GM19328 (cell line): ENCODE data around the gene TCF12.
"Not testable (repeated sequence)": the region's sequence is repeated elsewhere in the genome, so short reads cannot be mapped to it uniquely, and the experiment has no call there.

Experiments used
- ATAC-seq: cut with Tn5 transposase; IDR thresholded peaks from one replicate; pipeline ENCODE4 v1.9.1; 2021; ENCODE audit warnings: mild to moderate bottlenecking, moderate library complexity; ENCODE audit not compliant: unreplicated experiment

TCF12 gene

DNA sequence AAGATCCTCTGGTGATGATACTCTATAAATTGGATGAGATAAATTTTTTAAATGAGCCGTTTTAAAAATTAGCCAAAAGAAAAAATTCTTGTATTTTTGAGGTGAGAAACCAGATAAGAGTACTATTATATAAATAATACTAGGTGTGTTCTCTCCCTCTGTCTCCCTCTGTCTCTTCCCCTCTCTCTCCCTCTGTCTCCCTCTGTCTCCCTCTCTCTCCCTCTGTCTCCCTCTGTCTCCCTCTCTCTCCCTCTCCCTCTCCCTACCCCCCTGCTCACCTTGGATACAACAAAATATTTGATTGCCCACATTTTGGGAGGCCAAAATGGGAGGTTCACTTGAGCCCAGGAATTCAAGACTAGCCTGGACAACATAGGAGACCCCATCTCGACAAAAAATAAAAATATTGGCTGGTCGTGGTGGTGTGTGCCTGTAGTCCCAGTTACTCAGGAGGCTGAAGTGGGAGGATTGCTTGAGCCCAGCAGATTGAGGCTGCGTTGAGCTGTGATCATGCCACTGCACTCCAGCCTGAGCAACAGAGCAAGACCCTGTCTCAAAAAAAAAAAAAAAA lies 168.5 kb downstream of the TCF12 start:
- no peak for ATAC-seq

DNA sequence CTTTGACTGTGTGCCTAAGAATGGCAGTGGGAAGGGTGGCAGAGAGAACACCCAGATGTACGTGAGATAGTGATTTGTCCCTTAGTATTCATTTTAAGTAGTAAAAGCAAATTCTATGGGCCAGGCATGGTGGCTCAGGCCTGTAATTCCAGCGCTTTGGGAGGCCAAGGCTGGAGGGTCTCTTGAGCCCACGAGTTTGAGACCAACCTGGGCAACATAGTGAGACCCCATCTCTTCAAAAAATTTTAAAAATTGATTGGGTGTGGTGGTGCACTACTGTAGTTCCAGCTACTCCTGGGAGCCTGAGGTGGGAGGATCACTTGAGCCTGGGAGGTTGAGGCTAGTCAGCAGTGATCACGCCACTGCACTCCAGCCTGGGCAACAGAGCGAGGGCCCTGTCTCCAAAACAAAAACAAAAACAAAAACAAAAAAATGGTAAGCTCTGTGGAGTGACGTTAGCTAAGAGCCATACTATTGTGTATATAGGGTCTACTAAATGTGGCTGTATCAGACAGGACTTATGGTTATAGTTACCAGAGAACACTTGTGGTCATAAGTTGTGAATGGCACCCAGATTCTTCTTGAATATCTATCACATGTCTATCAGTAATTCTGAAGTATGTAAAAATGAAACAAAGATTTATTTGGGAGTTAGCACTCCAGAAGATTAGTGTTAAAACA lies 171.5 kb downstream of the TCF12 start:
- no peak for ATAC-seq

DNA sequence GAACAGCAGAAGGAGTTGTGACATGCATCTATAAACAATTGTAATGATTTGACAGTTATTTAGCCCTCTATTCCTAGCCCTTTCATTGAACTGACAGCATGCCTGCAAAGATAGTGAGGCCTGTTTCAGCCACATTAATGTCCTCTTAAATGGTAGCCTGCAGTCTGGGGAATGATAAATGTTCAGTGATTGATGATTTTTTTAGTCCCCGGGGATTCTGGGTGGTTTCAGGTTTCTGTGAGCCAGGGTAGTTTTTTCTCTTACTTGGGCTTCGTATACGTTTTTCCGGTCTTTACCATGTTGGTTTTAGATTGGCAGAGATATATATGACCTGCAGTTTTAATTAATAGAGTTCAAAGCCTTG lies 172.0 kb downstream of the TCF12 start:
- no peak for ATAC-seq

DNA sequence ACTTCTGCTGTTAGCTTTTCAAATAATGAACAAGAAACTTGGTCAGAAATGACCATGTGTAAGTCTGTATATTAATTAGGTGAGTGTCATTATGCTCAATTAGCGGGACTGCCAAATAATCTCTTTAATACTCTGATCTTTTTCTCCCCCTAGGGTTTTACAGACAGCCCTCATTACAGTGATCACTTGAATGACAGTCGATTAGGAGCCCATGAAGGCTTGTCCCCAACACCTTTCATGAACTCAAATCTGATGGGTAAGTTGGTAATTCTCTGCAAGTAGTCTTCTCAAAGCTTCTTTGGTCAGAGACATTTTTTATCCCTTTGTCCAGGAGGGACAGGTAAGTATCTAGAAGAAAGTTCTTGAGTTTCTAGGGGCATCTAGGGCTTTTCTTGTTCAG lies 173.2 kb downstream of the TCF12 start:
- no peak for ATAC-seq

DNA sequence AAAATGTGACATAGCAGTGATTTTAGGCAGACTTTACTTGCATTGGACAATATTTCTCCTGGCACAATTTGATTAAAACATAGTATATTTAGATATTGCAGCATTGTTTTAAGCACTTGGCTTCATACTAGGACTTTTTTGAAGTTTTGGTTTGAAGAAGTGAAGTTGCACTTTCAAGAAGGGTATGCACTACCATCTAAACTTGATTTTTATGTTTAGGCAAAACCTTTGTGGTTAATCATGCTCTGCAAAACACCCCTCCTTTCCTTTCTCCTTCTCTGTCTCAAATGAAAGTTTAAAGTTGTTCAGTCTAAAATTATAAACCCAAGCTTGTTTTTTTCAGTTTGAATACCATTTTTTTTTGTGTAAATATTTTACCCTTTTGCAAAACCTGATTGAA lies 173.8 kb downstream of the TCF12 start:
- no peak for ATAC-seq

DNA sequence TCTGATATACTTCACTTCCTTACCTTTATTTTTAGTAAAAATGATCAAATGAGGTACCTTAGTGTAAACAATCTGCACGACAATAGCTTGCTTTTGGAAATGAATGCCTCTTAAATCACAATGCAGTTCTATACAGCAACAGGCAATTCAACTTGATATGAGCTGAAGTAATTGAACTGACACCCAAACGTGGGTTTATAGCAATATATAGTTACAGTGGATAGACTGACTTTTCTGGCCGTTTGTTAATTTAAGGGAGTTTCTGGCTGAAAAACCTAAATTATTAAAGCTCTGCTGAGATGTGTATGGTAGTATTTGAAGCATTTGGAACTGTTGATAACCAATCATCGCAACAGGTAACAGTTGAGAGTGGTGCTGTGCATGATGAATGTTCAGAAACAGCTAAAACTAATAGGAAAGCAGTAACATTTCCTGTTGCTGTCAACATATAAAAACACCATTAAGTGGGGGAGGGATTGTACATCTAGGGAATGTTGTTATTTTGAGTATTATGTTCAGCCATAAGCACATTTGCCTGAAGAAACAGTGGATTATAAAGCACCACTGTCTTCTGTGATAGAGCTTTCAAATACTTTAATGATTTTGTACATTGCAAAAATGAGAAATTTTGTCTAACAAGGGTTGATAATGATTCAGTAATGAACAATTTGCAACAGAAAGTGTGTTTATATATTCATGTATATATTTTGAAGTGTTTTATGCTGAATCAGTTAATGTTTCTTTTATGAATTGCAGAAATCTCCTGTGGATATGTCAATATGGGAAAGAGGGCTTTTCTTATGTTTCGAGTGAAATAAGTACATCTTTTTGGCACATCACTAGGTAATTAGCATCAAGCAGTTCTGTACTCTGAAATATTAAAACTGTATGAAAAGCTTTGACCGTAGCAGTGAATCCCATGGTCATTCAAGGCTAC lies 176.1 kb downstream of the TCF12 start:
- ATAC-seq = no peak

DNA sequence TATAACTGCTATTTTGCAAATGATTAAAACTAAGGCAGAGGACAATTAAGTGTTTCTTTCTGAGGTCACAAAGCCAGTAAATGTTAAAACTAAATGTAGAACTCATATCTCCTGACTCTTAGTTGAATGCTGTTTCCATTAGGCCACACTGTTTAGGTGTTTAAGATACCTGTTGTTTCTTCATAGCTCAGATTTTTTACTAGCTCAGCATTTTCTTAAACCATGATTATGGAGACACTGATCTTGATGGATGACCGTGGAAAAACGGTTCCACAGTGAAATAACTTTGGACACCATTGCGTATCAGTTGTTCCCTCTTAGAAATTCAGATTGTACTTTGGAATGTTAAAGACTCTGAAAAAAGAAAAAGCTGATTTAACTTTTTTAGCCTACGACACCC lies 177.5 kb downstream of the TCF12 start:
- no peak for ATAC-seq

DNA sequence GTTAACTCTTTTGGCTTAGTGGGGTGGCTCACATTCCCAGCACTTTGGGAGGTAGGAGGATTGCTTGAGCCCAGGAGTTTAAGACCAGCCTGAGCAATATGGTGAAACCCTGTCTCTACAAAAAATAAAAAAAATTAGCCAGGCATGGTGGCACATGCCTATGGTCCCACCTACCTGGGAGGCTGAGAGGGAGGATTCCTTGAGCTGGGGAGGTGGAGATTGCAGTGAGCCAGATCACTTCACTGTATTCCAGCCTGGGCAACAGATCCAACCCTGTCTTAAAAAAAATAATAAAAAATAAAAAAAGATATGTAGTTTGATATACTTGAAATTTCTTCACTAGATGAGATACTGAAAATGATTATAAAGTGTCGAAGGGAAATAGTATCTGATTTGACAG lies 178.8 kb downstream of the TCF12 start:
- no peak for ATAC-seq

DNA sequence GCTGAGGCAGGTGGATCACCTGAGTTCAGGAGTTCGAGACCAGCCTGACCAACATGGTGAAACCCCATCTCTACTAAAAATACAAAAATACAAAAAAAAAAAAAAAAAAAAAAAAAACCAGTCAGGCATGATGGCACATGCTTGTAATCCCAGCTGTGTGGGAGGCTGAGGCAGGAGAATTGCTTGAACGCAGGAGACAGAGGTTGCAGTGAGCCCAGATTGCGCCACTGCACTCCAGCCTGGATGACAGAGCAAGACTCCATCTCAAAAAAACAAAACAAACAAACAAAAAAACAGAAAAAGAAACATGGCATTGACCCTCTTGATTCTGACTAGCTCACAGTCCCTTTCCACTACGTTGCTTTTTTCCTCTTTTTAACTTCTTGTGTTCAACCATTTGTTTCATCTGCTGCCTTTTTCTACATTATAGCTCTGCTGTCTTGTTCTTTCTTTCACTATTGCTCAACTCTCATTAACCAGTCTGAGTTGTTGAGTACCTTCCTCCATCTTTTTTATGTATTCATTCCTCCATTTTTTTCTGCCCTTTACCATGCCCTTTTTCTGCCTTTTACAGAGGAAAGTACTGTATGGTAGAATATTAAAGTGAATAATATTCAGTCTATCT lies 179.6 kb downstream of the TCF12 start:
- not testable (repeated sequence) for ATAC-seq

DNA sequence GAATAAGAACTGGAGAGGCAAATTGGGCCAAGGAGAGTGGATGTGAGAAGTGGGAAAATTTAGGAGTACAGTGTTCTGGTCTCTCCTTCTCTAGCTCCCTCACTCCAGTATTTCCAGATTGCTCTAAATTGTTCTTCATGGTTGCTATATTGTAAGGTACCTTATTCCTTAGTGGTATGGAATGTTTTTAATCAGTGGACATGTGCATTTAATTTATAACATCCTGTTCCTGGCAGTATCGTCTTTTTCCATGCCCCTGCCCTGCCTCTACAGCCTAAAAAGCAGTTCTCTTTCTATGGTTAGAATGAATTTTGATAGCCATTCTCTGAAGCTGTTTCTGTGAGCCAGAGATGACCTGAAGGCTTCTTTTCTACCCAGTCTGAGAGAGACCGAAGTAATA lies 180.5 kb downstream of the TCF12 start:
- ATAC-seq = no peak

DNA sequence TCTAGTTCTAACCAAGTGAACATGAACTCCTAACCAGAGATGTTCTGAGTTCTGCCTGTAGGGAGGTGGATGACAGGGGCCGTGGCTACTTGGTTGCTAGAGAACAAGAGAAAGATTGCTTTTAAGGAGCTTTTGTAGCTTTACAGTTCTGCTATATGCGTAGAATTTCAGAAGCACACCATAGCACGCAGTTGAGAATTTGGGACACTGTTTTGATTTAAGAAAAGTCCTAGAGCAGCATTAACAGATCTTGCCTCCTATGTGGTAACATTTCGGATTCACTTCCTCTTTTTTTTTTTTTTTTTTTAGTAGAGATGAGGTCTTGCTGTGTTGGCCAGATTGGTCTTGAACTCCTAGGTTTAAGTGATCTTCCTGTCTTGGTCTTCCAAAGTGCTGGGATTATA lies 181.7 kb downstream of the TCF12 start:
- no peak for ATAC-seq

DNA sequence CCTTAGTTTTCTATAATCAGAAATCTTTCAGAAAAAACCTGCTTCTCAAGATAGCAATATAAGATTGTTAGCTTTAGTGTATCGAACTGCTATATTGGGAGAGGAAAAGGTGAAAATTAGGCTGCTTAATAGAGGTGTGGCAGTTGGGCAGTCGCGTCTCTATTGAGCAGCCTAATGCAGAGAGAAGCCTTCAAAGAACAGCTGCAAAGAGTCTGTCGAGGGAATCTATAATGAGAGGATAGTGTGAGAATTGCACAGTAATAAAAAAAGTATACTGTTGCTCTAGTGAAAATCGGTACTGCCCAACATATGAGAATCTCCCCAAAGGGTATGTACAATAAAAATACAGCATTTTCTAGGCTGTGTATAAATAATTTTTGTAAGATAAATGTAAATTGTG lies 184.4 kb downstream of the TCF12 start:
- ATAC-seq = no peak

DNA sequence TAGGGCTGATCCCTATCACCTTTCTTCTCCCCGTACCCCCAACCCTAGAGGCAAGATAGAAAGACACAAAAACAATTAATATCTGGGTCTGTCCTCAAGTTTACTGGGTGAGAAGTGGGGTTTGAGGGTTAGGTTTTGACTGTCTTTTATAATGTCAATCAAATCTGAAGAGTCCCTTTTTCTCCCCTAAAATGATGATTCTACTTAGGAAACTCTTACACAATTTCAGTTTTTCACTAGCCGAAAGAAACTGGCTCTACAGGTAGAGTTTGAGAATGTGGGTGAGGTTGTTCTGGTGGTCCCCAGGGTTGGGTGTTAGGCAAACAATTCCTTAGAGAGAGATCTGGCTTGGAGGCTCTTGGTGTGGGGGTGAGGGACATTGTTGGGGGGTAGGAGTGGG lies 189.9 kb downstream of the TCF12 start:
- no peak for ATAC-seq

DNA sequence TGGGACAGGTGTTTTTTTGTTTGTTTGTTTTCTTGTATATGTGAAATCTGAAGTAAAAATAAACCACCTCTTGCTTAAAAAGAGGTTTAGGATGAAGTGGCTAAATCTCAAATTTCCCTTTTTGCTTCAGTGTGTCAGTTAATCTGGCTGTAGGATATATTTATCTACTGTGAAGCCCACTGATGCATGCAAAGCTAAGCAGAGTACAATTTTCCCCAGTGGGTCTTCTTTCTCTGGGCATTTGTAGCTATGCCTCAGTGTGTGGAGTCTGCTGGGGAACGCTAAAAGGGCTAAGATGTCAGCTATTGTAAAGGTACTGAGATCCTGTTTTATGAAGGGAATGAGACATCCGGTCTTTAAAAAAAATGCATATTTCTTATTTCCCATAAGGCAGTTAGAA lies 190.6 kb downstream of the TCF12 start:
- ATAC-seq = no peak

DNA sequence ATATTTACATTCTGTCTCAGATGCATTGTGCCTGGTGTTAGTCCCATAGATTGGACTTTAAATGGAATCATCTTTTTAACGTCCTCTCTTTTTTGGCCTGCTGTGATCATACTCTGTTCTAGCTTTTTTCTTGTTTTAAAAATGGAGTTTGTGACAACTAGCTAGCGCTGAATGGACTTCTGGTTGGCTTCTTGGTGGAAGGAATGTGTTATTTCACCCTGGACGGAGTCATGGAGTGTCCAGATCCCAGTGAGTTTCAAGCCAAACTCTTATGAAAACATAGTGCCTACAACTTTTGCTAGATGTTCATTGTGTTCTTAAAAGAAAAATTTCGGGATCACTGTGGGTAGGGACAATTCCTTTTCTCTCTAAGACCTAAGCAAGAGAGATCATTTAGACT lies 192.6 kb downstream of the TCF12 start:
- no peak for ATAC-seq

DNA sequence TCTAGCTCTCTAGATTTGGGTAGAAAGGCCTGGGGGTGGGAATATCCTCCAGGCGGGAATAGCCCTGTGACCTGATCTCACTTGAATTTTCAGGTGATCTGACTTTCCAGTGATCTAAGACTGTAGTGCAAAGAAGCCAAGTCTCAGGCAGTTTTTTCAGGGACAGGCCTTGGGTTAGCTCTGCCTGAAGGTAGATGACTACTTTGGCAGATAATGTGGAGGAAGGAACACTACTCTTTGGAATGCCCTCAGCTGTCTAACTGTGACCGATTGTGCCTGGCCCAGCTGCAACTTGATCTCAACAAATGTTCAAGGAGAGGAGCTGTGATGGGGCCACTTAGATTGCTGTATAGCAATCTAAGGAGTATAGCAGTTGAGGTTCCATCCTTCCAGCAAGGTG lies 193.7 kb downstream of the TCF12 start:
- ATAC-seq = no peak

DNA sequence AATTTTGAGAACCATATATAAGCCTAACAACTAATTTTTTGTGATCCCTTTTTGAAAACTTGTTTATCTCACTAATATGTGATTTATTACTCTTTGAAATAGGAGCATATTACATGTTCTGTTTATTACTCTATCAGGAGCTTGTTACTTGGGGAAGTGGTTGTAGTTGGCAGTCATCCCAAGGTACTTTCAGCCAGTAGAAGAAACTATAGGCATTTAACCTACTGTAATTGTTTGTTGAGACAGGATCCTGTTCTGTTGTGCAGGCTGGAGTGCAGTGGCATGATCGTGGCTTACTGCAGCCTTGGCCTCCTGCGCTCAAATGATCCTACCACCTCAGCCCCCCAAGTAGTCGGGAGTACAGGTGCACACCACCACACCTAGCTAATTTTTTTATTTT lies 195.6 kb downstream of the TCF12 start:
- no peak for ATAC-seq

DNA sequence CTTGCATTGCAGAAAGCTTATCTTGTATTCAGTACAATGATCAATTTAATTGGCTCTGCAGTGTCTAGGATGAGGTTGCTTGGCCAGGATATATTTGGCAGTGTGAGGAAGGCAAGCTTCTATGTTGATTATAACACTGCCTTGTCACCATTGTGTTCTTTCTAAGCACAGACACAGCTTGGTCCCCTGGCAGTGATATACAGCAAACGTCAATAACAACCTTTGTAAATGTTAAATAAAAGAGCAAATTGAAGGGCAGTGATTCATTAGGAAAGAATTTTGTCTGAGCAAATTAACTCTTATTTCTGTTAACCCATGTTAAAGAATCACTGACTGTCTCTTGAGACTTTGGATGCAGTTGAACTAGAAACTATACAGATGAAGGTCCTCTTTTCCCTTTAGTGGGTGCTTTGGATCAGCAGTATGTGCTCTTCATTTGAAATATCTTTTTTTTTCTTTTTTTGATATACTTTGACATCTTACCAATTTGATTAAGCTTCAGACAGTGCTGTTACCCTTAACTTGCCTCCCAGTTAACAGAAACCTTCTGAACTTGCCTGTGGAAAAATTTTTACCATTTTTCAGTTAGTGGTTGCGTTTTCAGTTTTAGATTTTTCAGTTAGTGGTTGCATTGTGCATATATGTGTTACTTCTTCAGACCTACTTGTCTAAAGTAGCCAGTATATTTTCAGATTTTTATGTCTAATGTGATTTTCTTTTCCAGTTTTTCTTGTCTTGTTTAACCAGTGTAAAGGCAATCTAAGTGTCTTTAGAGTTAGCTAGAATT lies 199.8 kb downstream of the TCF12 start:
- no peak for ATAC-seq

DNA sequence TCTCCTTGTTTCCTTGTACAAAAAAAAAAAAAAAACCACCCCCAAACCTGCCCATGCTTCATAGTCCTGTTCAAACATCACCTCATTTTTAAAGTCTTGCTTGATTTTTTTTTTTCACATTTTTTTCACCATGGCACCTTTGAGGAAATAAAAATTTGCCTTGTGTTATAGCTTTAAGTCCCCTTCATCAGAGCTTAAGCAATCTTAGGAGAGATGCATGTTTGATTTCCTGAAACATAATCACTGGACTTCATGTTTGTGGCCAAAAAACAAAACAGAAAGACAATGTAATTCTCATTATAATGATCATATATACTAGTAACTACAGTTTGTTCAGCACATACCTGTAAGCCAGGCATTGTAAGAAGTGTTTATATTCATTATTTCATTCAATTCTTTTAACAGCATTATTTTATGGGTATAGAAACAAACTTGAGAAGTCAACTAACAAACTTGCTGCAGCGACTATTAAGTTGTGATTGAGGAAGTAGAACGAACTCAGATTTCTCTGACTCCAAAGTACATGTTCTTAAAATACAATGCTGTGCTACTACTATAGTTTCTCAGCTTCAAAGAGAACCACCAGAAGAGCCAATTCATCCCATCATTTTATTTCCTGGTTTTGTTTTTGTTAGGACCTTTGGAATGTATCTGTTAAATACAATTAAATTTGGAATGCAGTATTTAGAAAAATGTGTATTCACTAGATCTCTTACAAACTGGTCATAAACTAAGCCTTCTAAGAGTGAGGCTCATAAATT lies 203.8 kb downstream of the TCF12 start:
- no peak for ATAC-seq

DNA sequence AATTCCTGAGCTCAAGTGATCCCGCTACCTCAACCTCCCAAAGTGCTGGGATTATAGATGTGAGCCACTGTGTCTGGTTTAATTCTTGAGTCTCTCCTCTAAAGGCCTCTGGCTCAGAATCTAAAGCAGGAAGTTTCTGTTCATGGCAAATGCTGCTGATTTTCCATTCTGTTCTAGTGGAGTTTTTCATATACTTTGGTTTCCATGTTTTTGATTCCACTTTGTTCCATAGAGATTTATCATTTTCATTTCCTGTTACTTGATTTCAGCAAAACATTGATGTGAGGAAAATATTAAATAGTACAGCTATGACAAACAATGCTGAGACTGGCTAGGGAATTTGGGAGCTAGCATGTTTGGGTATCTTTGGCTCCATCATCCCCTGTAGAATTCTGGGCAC lies 205.6 kb downstream of the TCF12 start:
- ATAC-seq = no peak
